ENCODE results near the gene STK26. TPM values are rescaled to one million over a fixed set of nuclear protein-coding genes. Genes with fewer than 3 reads are reported as not detected.
"Not testable (repeated sequence)": the region's sequence is repeated elsewhere in the genome, so short reads cannot be mapped to it uniquely, and the experiment has no call there.

Gene STK26
- polyA plus RNA-seq, 1 donor from 2014 or later: 8.8 TPM

DNA sequence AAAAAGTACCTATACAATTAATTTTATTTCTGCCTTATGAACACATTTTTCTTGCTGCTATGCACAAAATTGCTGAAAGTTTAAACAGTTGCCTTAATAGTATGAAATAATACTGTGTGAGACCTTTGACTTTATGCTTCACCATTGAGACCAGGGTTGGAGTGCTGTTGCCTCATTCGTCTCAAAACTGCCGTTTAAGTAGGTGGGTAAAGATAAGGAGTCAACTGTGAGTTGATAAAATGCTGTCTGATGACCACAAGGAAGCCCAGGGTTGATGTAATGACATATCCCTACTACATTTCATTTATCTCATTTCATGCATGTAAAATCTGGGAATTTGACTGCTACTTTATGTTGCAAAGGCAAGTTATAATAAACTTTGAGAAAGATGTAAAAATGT lies 23.4 kb downstream of the STK26 start:
- Histone ChIP-seq H2AFZ (ENCODE audit: low read depth, low read length) (no peak overlapping the region), H3K27me3 (ENCODE audit: insufficient read depth, low read depth, low read length) (no peaks in the 10 kb centered on the region), H3K79me2 (replicated peaks; ENCODE audit: insufficient read depth, low read length) (peaks cover 3% of the 10 kb centered on the region), H3K27ac (ENCODE audit: low read length) (no peak overlapping the region), H3K9me3 (ENCODE audit: low read length) (no peaks in the 10 kb centered on the region), H3K9me2 (ENCODE audit: insufficient read depth, low read length) (no peaks in the 10 kb centered on the region), H4K20me1 (ENCODE audit: insufficient read depth) (no peaks in the 10 kb centered on the region), H3K4me3 (ENCODE audit: low read length) (no peak overlapping the region), H3K9ac (ENCODE audit: low read length) (no peak overlapping the region), H3F3A (ENCODE audit: insufficient read depth, low read length, poor library complexity, severe bottlenecking) (no peaks in the 10 kb centered on the region), H3K4me2 (ENCODE audit: low read length) (no peak overlapping the region), H3K36me3 (ENCODE audit: insufficient read depth, low read length) (no peaks in the 10 kb centered on the region)
- TF ChIP-seq, protein P1, sequence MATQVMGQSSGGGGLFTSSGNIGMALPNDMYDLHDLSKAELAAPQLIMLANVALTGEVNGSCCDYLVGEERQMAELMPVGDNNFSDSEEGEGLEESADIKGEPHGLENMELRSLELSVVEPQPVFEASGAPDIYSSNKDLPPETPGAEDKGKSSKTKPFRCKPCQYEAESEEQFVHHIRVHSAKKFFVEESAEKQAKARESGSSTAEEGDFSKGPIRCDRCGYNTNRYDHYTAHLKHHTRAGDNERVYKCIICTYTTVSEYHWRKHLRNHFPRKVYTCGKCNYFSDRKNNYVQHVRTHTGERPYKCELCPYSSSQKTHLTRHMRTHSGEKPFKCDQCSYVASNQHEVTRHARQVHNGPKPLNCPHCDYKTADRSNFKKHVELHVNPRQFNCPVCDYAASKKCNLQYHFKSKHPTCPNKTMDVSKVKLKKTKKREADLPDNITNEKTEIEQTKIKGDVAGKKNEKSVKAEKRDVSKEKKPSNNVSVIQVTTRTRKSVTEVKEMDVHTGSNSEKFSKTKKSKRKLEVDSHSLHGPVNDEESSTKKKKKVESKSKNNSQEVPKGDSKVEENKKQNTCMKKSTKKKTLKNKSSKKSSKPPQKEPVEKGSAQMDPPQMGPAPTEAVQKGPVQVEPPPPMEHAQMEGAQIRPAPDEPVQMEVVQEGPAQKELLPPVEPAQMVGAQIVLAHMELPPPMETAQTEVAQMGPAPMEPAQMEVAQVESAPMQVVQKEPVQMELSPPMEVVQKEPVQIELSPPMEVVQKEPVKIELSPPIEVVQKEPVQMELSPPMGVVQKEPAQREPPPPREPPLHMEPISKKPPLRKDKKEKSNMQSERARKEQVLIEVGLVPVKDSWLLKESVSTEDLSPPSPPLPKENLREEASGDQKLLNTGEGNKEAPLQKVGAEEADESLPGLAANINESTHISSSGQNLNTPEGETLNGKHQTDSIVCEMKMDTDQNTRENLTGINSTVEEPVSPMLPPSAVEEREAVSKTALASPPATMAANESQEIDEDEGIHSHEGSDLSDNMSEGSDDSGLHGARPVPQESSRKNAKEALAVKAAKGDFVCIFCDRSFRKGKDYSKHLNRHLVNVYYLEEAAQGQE (IDR thresholded peaks at IDR 0.05; ENCODE audit: borderline replicate concordance): no peak
- TF ChIP-seq TAF1 (IDR thresholded peaks at IDR 0.05; ENCODE audit: low read depth) (no peak), MXI1 (conservative IDR thresholded peaks at IDR 0.05; ENCODE audit: poor library complexity, severe bottlenecking) (no peak), SMC3 (conservative IDR thresholded peaks at IDR 0.05; ENCODE audit: poor library complexity) (no peak), RAD21 (conservative IDR thresholded peaks at IDR 0.05) (no peak), POLR2AphosphoS5 (IDR thresholded peaks at IDR 0.05) (no peak), EP300 (conservative IDR thresholded peaks at IDR 0.05; ENCODE audit: poor library complexity, severe bottlenecking) (no peak), EZH2 (IDR thresholded peaks at IDR 0.05; ENCODE audit: borderline replicate concordance, insufficient read depth, low read length, poor library complexity, severe bottlenecking) (no peak)
- TF ChIP-seq, protein P2, sequence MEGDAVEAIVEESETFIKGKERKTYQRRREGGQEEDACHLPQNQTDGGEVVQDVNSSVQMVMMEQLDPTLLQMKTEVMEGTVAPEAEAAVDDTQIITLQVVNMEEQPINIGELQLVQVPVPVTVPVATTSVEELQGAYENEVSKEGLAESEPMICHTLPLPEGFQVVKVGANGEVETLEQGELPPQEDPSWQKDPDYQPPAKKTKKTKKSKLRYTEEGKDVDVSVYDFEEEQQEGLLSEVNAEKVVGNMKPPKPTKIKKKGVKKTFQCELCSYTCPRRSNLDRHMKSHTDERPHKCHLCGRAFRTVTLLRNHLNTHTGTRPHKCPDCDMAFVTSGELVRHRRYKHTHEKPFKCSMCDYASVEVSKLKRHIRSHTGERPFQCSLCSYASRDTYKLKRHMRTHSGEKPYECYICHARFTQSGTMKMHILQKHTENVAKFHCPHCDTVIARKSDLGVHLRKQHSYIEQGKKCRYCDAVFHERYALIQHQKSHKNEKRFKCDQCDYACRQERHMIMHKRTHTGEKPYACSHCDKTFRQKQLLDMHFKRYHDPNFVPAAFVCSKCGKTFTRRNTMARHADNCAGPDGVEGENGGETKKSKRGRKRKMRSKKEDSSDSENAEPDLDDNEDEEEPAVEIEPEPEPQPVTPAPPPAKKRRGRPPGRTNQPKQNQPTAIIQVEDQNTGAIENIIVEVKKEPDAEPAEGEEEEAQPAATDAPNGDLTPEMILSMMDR (IDR thresholded peaks at IDR 0.05; ENCODE audit: poor library complexity, severe bottlenecking): no peak

DNA sequence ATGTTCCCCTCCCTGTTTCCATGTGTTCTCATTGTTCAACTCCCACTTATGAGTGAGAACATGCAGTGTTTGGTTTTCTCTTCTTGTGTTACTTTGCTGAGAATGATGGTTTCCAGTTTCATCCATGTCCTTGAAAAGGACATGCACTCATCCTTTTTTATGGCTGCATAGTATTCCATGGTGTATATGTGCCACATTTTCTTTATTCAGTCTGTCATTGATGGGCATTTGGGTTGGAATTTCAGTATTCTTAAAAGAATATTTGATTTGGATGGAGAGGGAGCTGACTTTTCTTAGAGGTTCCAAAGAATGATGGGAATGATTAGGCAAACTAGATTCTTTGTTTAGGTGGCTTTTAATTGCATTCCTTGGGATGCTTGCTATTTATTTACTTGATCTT lies 28.7 kb downstream of the STK26 start:
- H3K79me2 ChIP-seq (replicated peaks; ENCODE audit: insufficient read depth, low read length); H3K4me2 ChIP-seq (ENCODE audit: low read length); H3K9ac ChIP-seq (ENCODE audit: low read length); H3K36me3 ChIP-seq (ENCODE audit: insufficient read depth, low read length); H3F3A ChIP-seq (ENCODE audit: insufficient read depth, low read length, poor library complexity, severe bottlenecking); H3K9me3 ChIP-seq (ENCODE audit: low read length); H3K9me2 ChIP-seq (ENCODE audit: insufficient read depth, low read length); H2AFZ ChIP-seq (ENCODE audit: low read depth, low read length); H3K4me3 ChIP-seq (ENCODE audit: low read length); H4K20me1 ChIP-seq (ENCODE audit: insufficient read depth); H3K27ac ChIP-seq (ENCODE audit: low read length); H3K27me3 ChIP-seq (ENCODE audit: insufficient read depth, low read depth, low read length): not testable (repeated sequence)

DNA sequence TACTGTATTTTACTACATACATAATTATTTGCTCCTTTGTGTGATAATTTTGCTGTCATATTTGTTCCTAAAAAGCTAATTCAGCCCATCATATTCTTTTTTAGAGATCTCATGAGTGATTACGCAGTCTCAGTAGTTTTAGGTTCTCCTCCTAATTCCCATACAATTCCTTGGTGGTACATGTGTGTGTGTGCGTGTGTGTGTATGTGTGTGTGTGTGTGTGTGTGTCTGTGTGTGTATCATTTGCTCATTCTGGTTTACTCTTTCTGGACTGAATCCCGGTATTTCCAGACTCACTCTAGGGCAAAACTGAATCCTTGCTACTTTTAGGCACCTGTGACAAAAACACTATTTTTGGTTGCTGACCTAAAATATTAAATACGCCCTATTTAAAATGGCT lies 34.9 kb downstream of the STK26 start:
- TF ChIP-seq, protein P2 (IDR thresholded peaks at IDR 0.05; ENCODE audit: poor library complexity, severe bottlenecking): no peak
- TF ChIP-seq EP300 (conservative IDR thresholded peaks at IDR 0.05; ENCODE audit: poor library complexity, severe bottlenecking) (no peak), EZH2 (IDR thresholded peaks at IDR 0.05; ENCODE audit: borderline replicate concordance, insufficient read depth, low read length, poor library complexity, severe bottlenecking) (no peak), POLR2AphosphoS5 (IDR thresholded peaks at IDR 0.05) (no peak), TAF1 (IDR thresholded peaks at IDR 0.05; ENCODE audit: low read depth) (no peak)
- TF ChIP-seq, protein P1 (IDR thresholded peaks at IDR 0.05; ENCODE audit: borderline replicate concordance): no peak
- Histone ChIP-seq H3K27ac (ENCODE audit: low read length) (no peak overlapping the region), H3K79me2 (replicated peaks; ENCODE audit: insufficient read depth, low read length) (no peaks in the 10 kb centered on the region), H3K9me3 (ENCODE audit: low read length) (no peaks in the 10 kb centered on the region), H3K9ac (ENCODE audit: low read length) (no peak overlapping the region), H3K27me3 (ENCODE audit: insufficient read depth, low read depth, low read length) (no peaks in the 10 kb centered on the region), H3K9me2 (ENCODE audit: insufficient read depth, low read length) (no peaks in the 10 kb centered on the region), H3K4me2 (ENCODE audit: low read length) (no peak overlapping the region), H3F3A (ENCODE audit: insufficient read depth, low read length, poor library complexity, severe bottlenecking) (no peaks in the 10 kb centered on the region), H2AFZ (ENCODE audit: low read depth, low read length) (no peak overlapping the region), H3K4me3 (ENCODE audit: low read length) (no peak overlapping the region), H3K36me3 (ENCODE audit: insufficient read depth, low read length) (no peaks in the 10 kb centered on the region), H4K20me1 (ENCODE audit: insufficient read depth) (no peaks in the 10 kb centered on the region)
